DMS53 (cell line): ENCODE data around the gene RGL4.
"Not testable (repeated sequence)": the region's sequence is repeated elsewhere in the genome, so short reads cannot be mapped to it uniquely, and the experiment has no call there.

Experiments
- DNase-seq: peaks from one replicate; lab custom pipeline; 2025; lab: John Stamatoyannopoulos, UW

Gene RGL4

DNA sequence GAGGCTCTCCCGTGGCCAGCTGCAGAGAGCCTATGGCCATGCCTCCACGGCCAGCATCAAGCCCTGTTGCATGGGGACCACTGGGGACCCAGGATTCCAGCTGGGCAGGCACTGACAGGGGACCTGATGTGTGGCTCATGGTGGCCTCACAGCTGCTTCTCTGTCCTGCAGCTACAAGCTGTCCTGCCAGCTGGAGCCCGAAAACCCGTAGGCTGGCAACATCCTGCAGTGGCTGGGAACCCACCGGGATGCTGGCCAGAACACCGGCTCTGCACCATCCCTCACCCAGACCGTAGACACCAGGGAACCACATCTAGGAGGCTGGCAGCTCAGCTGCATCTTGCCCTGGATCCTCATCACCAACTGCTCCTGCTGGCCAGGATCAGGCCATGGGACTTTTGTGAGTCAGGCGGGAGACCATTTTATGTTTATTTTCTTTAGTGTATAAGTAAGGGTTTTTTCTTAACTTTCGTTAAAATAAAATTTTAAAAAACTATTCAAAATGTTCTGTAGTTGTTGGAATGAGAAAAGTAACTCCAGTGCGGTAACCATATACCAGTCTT is 7.9 kb downstream of the RGL4 start:
- DNase-seq = no peak

GRCh38 chr22:23700706-23701105 is 9.9 kb downstream of the RGL4 start:
- DNase-seq = peak; percentile 20

DNA sequence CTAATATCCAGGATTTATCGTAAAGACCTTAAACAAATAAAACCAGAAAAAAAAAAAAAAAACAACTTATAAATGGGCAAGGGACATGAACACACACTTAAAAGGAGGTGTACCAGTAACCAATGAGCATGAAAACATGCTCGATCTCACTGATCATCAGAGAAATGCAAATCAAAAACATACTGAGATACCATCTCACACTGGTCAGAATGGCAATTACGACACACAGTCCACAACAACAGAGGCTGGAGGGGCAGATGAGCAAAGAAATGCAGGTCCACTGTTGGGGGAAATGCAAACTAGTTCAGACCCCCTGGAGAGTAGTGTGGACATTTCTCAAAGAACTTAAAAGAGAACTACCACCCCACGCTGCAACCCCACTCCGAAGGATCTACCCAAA is 13.2 kb downstream of the RGL4 start:
- no peak for DNase-seq

DNA sequence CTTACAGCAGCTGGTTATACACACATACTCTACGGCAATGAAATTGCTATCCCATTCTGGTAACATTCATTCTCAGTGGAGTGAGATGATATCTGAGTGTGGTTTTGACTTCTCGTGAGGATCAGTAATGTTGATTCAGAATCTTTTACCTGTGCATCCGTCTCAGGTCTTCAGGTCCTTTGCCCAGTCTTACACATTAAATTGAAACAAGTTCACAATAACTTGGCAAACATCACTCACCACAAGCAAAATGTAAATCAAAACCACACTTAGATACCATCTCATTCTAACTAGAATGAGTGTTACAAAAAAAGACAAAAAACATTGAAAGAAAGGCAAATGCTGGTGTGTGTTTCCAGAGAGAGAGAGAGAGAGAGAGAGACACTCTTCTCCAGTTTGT is 14.0 kb downstream of the RGL4 start:
- DNase-seq = no peak

- no peak for DNase-seq
Observed at GRCh38 chr22:23705358-23705757, 14.5 kb downstream of the RGL4 start.

DNA sequence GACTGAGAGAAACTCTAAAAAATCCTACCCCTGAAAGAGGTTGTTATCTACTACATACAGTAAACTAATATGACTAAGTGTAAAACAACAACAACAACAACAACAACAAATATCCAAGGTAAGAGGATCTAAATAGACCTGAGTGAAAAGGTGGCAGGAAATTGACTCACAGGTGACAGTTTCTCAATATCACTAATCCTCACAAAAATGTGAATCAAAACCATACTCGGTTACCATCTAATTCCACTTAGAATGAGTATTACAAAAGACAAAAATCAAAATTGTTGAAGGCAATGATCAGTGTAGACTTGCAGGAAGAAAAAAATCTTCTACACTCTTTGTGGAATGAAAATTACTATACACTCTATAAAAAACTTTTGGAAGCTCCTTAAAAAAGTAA is 17.5 kb downstream of the RGL4 start:
- no peak for DNase-seq

GRCh38 chr22:23709107-23709506 is 18.3 kb downstream of the RGL4 start:
- DNase-seq = no peak

- DNase-seq = no peak
Observed at GRCh38 chr22:23712256-23712655, 21.4 kb downstream of the RGL4 start.

- no peak for DNase-seq
Observed at GRCh38 chr22:23713696-23714595, 23.1 kb downstream of the RGL4 start.

GRCh38 chr22:23714596-23715578 is 24.1 kb downstream of the RGL4 start:
- no peak for DNase-seq

DNA sequence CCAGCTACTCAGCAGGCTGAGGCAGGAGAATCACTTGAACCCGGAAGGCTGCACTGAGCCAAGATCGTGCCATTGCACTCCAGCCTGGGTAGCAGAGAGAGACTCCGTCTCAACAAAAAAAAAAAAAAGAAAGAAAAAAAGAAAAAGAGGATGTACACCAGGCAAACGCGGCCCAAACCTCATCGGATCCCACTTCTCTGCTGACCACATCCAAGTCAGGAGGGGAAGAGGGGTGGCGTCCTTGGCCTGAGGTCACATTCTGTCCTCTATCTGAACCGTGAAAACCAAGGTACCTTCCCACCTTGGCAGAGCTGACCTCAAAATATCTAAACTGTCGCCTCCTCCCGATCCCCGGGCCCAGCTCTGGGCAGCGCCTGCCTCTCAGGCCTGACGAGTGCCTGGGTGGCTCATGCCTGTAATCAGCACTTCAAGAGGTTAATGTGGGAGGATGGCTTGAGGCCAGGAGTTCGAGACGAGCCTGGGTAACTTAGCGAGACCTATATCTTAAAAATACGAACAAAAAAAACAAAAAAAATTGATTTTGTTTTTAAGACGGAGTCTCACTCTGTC is 25.1 kb downstream of the RGL4 start:
- DNase-seq = no peak

DNA sequence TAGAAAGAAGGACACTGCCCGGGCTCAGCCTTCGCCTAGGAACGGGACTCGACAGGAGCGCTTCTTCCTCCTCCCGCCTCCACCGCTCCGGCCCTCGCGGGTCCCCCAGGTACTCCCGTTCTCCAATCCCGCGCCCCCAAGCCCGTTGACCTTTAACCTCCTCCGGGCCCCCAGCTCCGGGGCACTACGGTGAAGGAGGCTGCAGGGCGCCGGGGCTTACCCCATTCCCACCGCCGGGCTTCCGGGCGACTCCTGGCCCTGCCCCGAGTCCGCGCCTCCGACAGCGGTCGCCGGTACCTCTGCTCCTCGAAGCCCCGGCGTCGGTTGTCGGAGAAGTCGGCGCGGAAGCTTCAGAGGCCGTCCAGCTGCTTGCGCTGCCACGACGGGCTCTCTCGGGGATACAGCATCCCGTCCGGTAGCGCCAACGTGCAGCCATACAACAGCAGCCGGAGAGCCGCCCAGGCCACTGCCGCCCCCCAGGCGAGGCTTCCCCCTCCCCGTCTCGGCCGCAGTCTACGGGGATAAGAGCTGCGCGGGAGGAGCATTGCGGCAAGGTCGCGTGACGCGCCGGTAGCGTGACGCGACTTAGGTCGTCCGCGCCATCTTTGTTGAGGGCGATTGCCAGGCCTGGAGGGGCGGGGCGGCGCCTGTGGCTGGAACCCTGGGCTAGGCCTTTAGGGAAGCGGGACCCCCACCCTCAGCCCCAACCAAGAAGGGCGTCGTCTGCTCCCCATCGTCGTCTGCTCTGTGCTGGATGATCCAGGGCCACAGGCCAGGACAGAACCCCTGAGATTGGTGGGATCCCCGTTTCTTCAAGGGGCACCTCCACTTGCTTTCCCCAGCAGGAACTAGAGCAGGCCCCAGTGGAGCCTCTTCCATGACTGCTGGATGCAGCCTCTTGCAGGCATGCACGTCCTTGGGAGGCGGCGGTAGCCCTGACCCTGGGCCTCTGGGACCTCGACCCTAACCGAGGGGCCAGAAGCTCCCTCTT is 26.3 kb downstream of the RGL4 start:
- peak; percentile 82 for DNase-seq

GRCh38 chr22:23718371-23719165 is 27.8 kb downstream of the RGL4 start:
- DNase-seq = no peak

DNA sequence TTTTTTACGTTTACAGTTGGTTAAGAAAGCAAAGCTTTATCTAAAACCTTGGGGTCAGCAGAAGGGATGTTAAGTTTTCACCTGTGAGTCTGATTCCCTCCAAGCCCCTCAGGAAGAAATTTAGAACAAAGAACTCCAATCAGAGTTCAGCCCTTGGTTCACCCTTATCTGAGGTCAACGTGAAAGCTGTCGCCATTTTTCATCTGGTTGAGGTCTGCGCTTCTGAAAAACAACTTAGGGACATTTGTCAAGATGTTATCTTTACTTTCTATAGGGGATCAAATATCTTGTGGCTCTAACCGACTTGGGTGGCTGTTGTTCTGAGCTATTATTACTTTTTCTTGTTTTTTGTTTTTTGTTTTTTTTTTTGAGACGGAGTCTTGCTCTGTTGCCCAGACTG is 30.0 kb downstream of the RGL4 start:
- no peak for DNase-seq

GRCh38 chr22:23722160-23722559 is 31.3 kb downstream of the RGL4 start:
- DNase-seq = no peak

DNA sequence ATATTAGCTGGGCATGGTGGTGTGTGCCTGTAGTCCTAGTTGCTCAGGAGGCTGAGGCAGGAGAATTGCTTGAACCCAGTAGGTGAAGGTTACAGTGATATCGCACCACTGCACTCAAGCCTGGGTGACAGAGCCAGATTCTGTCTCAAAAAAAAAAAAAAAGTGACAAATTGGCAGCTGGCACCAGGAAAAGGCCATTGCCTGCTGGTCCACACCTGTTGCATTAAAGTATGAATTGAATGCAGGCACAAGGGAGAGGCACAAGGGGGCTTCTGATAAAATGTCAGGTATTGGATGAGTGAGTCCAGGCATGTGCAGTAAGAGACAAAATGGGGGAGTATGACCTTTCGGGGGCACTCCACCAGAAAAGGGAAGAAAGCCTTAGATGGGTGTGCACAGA is 31.9 kb downstream of the RGL4 start:
- DNase-seq = no peak

- not testable (repeated sequence) for DNase-seq
Observed at GRCh38 chr22:23728108-23728507, 37.3 kb downstream of the RGL4 start.

DNA sequence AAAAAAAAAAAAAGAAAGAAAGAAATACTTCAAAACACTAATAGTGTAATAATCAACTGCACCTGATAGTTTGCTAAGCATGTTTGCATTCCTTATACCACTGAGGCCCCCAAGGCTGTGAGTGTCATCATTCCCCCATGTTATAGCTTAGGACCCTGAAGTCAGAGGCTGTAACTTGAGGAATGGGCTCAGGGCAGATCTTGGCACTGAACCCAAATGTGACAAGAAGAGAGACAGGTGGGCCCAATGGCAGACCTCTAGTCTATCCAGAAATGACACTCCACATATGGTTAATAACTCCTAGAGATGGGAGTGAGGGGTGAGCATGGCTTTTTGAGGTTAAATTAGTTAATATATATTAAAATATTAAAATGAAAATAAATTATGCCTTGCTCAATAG is 46.9 kb downstream of the RGL4 start:
- no peak for DNase-seq

GRCh38 chr22:23742505-23743264 is 51.9 kb downstream of the RGL4 start:
- no peak for DNase-seq
